GM23338 (cell line): Measurements from ENCODE around the gene PPTC7. TPM values are rescaled to one million over a fixed set of nuclear protein-coding genes. Genes with fewer than 3 reads are reported as not detected.
"Not testable (repeated sequence)": the region's sequence is repeated elsewhere in the genome, so short reads cannot be mapped to it uniquely, and the experiment has no call there.

ENCODE experiments used
- ATAC-seq: fragments of 200-7000 bp; cut with Tn5 transposase; 3 replicates; pipeline ENCODE4 v1.9.1; 2020
- DNase-seq: peaks from one replicate; pipeline ENCODE4 v3.0.0-alpha.2; 2015; ENCODE audit warnings: low spot score
- H2AFZ ChIP-seq: fragments of 200-600 bp; sonication (generic); 2 replicates; pipeline ENCODE4 v1.8.0; 2016; ENCODE audit warnings: antibody characterized with exemption, mild to moderate bottlenecking, moderate library complexity
- H3F3A ChIP-seq: fragments of 200-600 bp; sonication (generic); replicated peaks from 2 replicates; pipeline ENCODE4 v1.8.0; 2017; ENCODE audit warnings: antibody characterized with exemption, mixed run types, low read depth
- H3K27ac ChIP-seq: fragments of 200-600 bp; sonication (generic); 2 replicates; pipeline ENCODE4 v1.6.1; 2016; ENCODE audit warnings: low read depth
- H3K27me3 ChIP-seq: fragments of 200-600 bp; sonication (generic); 2 replicates; pipeline ENCODE4 v1.8.0; 2016; ENCODE audit warnings: mild to moderate bottlenecking, mixed run types, moderate library complexity; ENCODE audit not compliant: insufficient read depth
- H3K36me3 ChIP-seq: fragments of 200-600 bp; sonication (generic); 2 replicates; pipeline ENCODE4 v1.8.0; 2016; ENCODE audit warnings: mild to moderate bottlenecking; ENCODE audit not compliant: insufficient read depth
- H3K4me1 ChIP-seq: fragments of 200-600 bp; sonication (generic); 2 replicates; pipeline ENCODE4 v1.8.0; 2016; ENCODE audit warnings: mild to moderate bottlenecking, moderate library complexity; ENCODE audit not compliant: insufficient read depth
- H3K4me2 ChIP-seq: fragments of 200-600 bp; sonication (generic); 2 replicates; pipeline ENCODE4 v1.7.1; 2017; ENCODE audit warnings: mixed run types
- H3K4me3 ChIP-seq: fragments of 200-600 bp; sonication (generic); 2 replicates; pipeline ENCODE4 v1.6.1; 2016; ENCODE audit warnings: mixed run types
- H3K79me2 ChIP-seq: fragments of 200-600 bp; sonication (generic); replicated peaks from 2 replicates; pipeline ENCODE4 v1.8.0; 2017; ENCODE audit warnings: mild to moderate bottlenecking; ENCODE audit not compliant: insufficient read depth
- H3K9me2 ChIP-seq: fragments of 200-600 bp; sonication (generic); 2 replicates; pipeline ENCODE4 v1.8.0; 2017; ENCODE audit not compliant: insufficient read depth
- H4K20me1 ChIP-seq: fragments of 200-600 bp; sonication (generic); replicated peaks from 2 replicates; pipeline ENCODE4 v1.8.0; 2017; ENCODE audit warnings: mild to moderate bottlenecking; ENCODE audit not compliant: insufficient read depth
- H3K27ac Mint-ChIP-seq: 2 replicates; pipeline ENCODE4 v1.8.0; 2020; ENCODE audit warnings: inconsistent platforms, mild to moderate bottlenecking, moderate library complexity, mixed read lengths
- H3K27me3 Mint-ChIP-seq: 3 replicates; pipeline ENCODE4 v1.8.0; 2022; ENCODE audit warnings: low read depth, mild to moderate bottlenecking, moderate library complexity, mixed read lengths, inconsistent platforms; ENCODE audit not compliant: insufficient read depth, poor library complexity
- H3K36me3 Mint-ChIP-seq: 3 replicates; pipeline ENCODE4 v1.8.0; 2021; ENCODE audit warnings: low read depth, mild to moderate bottlenecking, inconsistent platforms, moderate library complexity, mixed read lengths
- H3K4me1 Mint-ChIP-seq: 3 replicates; pipeline ENCODE4 v1.8.0; 2020; ENCODE audit warnings: mild to moderate bottlenecking, inconsistent platforms, mixed read lengths
- H3K4me3 Mint-ChIP-seq: 3 replicates; pipeline ENCODE4 v1.8.0; 2021; ENCODE audit warnings: moderate library complexity, mild to moderate bottlenecking, inconsistent platforms, mixed read lengths
- H3K9me3 Mint-ChIP-seq: 3 replicates; pipeline ENCODE4 v1.8.0; 2020; ENCODE audit warnings: moderate library complexity, mild to moderate bottlenecking, inconsistent platforms, mixed read lengths
- EZH2 ChIP-seq: fragments of 200-600 bp; sonication (generic); IDR thresholded peaks from one replicate; pipeline ENCODE4 v1.8.0; 2017; ENCODE audit warnings: antibody characterized with exemption, mild to moderate bottlenecking, low read depth; ENCODE audit not compliant: unreplicated experiment
- EZH2phosphoT487 ChIP-seq: fragments of 200-600 bp; sonication (generic); IDR thresholded peaks from one replicate; pipeline ENCODE4 v1.8.1; 2018; ENCODE audit warnings: antibody characterized with exemption; ENCODE audit not compliant: unreplicated experiment
- STAT1 ChIP-seq: IDR thresholded peaks from one replicate; pipeline ENCODE4 v1.6.1; 2016; ENCODE audit warnings: antibody characterized with exemption; ENCODE audit not compliant: unreplicated experiment
- ZNF114 ChIP-seq: fragments of 250-450 bp; sonication (Bioruptor Pico); IDR thresholded peaks from 2 replicates; pipeline ENCODE4 v1.5.0; 2020; ENCODE audit warnings: mild to moderate bottlenecking, moderate library complexity
- polyA plus RNA-seq: library from polyadenylated mRNA; unstranded; fragments of >200 nt; fragmentation: Nextera tagmentation; extraction: Ambion mirVana; gene quantifications from 2 replicates; pipeline ENCODE4 v1.2.1, GENCODE V29; 2016
- total RNA-seq: library from RNA; depleted of rRNA; stranded (reverse); fragments of >200 nt; shearing (Covaris generic); gene quantifications from 2 replicates; pipeline ENCODE4 v1.2.3, GENCODE V29; 2014
- TF ChIP-seq, protein P1 (sequence below): fragments of 250-450 bp; sonication (Bioruptor Pico); IDR thresholded peaks from 2 replicates; pipeline ENCODE4 v1.5.0; 2020; ENCODE audit warnings: mild to moderate bottlenecking, moderate library complexity
- TF ChIP-seq, protein P2 (sequence below): IDR thresholded peaks from one replicate; pipeline ENCODE4 v1.6.1; 2018; ENCODE audit warnings: antibody characterized with exemption; ENCODE audit not compliant: unreplicated experiment

Gene PPTC7
- total and polyA plus RNA-seq, 2 experiments from 2014 or later = 7.5 to 17.5 TPM

DNA sequence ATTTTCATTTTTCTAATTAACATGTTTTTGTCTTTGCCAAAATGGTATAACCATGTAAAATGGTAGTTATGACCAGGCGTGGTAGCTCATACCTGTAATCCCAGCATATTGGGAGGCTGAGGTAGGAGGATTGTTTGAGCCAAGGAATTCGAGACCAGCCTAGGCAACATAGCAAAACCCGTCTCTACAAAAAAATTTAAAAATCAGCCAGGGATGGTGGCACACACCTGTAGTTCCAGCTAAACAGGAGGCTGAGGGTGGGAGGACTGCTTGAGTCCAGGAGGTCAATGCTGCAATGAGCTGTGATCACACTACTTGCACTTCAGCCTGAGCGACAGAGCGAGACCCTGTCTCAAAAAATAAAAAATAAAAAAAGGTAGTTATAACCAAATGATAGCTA lies 23.1 kb downstream of the PPTC7 start (continued):
- TF ChIP-seq, protein P1, sequence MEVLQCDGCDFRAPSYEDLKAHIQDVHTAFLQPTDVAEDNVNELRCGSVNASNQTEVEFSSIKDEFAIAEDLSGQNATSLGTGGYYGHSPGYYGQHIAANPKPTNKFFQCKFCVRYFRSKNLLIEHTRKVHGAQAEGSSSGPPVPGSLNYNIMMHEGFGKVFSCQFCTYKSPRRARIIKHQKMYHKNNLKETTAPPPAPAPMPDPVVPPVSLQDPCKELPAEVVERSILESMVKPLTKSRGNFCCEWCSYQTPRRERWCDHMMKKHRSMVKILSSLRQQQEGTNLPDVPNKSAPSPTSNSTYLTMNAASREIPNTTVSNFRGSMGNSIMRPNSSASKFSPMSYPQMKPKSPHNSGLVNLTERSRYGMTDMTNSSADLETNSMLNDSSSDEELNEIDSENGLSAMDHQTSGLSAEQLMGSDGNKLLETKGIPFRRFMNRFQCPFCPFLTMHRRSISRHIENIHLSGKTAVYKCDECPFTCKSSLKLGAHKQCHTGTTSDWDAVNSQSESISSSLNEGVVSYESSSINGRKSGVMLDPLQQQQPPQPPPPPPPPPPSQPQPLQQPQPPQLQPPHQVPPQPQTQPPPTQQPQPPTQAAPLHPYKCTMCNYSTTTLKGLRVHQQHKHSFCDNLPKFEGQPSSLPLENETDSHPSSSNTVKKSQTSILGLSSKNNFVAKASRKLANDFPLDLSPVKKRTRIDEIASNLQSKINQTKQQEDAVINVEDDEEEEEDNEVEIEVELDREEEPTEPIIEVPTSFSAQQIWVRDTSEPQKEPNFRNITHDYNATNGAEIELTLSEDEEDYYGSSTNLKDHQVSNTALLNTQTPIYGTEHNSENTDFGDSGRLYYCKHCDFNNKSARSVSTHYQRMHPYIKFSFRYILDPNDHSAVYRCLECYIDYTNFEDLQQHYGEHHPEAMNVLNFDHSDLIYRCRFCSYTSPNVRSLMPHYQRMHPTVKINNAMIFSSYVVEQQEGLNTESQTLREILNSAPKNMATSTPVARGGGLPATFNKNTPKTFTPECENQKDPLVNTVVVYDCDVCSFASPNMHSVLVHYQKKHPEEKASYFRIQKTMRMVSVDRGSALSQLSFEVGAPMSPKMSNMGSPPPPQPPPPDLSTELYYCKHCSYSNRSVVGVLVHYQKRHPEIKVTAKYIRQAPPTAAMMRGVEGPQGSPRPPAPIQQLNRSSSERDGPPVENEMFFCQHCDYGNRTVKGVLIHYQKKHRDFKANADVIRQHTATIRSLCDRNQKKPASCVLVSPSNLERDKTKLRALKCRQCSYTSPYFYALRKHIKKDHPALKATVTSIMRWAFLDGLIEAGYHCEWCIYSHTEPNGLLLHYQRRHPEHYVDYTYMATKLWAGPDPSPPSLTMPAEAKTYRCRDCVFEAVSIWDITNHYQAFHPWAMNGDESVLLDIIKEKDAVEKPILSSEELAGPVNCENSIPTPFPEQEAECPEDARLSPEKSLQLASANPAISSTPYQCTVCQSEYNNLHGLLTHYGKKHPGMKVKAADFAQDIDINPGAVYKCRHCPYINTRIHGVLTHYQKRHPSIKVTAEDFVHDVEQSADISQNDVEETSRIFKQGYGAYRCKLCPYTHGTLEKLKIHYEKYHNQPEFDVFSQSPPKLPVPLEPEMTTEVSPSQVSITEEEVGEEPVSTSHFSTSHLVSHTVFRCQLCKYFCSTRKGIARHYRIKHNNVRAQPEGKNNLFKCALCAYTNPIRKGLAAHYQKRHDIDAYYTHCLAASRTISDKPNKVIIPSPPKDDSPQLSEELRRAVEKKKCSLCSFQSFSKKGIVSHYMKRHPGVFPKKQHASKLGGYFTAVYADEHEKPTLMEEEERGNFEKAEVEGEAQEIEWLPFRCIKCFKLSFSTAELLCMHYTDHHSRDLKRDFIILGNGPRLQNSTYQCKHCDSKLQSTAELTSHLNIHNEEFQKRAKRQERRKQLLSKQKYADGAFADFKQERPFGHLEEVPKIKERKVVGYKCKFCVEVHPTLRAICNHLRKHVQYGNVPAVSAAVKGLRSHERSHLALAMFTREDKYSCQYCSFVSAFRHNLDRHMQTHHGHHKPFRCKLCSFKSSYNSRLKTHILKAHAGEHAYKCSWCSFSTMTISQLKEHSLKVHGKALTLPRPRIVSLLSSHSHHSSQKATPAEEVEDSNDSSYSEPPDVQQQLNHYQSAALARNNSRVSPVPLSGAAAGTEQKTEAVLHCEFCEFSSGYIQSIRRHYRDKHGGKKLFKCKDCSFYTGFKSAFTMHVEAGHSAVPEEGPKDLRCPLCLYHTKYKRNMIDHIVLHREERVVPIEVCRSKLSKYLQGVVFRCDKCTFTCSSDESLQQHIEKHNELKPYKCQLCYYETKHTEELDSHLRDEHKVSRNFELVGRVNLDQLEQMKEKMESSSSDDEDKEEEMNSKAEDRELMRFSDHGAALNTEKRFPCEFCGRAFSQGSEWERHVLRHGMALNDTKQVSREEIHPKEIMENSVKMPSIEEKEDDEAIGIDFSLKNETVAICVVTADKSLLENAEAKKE = no peak
- TF ChIP-seq EZH2phosphoT487 (no peak), EZH2 (no peak), ZNF114 (CRISPR knock-in tag) (no peak)

DNA sequence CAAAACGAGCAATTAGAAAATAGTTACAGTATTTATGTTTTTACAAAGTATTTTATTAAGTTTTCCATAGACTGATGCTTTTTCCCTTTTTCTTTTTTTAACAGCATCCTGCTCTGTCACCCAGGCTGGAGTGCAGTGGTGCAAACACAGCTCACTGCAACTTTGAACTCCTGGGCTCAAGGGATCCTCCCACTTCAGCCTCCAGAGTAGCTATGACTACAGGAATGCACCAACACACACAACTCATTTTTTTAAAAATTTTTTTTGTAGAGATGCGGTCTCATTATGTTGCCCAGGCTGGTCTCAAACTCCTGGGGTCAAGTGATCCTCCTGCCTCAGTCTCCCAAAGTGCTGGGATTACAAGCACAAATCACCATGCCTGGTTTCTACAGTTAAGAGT lies 24.2 kb downstream of the PPTC7 start:
- H4K20me1 ChIP-seq = peaks cover 19% of the 10 kb centered on the region
- not testable (repeated sequence) for H3K4me1 ChIP-seq, DNase-seq, H3K27me3 Mint-ChIP-seq, H3K36me3 Mint-ChIP-seq, H3K4me3 ChIP-seq, H3K36me3 ChIP-seq, H3K9me3 Mint-ChIP-seq, H3F3A ChIP-seq, H3K27me3 ChIP-seq, H3K4me3 Mint-ChIP-seq, ATAC-seq, H2AFZ ChIP-seq, H3K4me2 ChIP-seq, H3K9me2 ChIP-seq, H3K27ac ChIP-seq, H3K27ac Mint-ChIP-seq
- H3K79me2 ChIP-seq = peaks cover 100% of the 10 kb centered on the region
- H3K4me1 Mint-ChIP-seq = peaks cover 11% of the 10 kb centered on the region; the same call in 2 of the 3 replicates

DNA sequence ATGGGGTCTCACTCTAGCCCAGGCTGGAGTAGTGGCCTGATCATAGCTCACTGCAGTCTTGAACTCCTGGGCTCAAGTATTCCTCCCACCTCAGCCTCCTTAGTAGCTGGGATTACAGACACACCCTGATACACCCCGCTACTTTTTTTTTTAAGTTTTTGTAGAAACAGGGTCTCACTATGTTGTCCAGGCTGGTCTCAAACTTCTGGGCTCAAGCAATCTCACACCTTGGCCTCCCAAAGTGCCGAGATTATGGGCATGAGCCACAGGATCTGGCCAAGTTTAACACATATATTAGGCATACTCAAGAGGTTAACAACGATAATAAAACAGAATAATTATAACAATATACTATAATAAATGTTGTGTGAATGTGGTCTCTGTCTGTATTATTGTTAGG lies 25.8 kb downstream of the PPTC7 start:
- peaks cover 19% of the 10 kb centered on the region for H4K20me1 ChIP-seq
- H3F3A ChIP-seq = no peaks in the 10 kb centered on the region
- H3K36me3 Mint-ChIP-seq = no peaks in the 10 kb centered on the region
- H3K27me3 ChIP-seq = no peaks in the 10 kb centered on the region
- no peak overlapping the region for H3K4me2 ChIP-seq
- H3K9me3 Mint-ChIP-seq = no peaks in the 10 kb centered on the region
- H3K79me2 ChIP-seq = peaks cover 85% of the 10 kb centered on the region
- no peak for DNase-seq
- no peak overlapping the region for H3K4me3 Mint-ChIP-seq
- no peaks in the 10 kb centered on the region for H3K9me2 ChIP-seq
- no peak for ATAC-seq
- no peak overlapping the region for H2AFZ ChIP-seq
- no peaks in the 10 kb centered on the region for H3K36me3 ChIP-seq
- H3K4me3 ChIP-seq = no peak overlapping the region
- H3K4me1 ChIP-seq = no peaks in the 10 kb centered on the region
- H3K27me3 Mint-ChIP-seq = no peaks in the 10 kb centered on the region
- H3K4me1 Mint-ChIP-seq = peaks cover 11% of the 10 kb centered on the region; the same call in 2 of the 3 replicates
- H3K27ac Mint-ChIP-seq = no peak overlapping the region
- no peak overlapping the region for H3K27ac ChIP-seq
- TF ChIP-seq, protein P2, sequence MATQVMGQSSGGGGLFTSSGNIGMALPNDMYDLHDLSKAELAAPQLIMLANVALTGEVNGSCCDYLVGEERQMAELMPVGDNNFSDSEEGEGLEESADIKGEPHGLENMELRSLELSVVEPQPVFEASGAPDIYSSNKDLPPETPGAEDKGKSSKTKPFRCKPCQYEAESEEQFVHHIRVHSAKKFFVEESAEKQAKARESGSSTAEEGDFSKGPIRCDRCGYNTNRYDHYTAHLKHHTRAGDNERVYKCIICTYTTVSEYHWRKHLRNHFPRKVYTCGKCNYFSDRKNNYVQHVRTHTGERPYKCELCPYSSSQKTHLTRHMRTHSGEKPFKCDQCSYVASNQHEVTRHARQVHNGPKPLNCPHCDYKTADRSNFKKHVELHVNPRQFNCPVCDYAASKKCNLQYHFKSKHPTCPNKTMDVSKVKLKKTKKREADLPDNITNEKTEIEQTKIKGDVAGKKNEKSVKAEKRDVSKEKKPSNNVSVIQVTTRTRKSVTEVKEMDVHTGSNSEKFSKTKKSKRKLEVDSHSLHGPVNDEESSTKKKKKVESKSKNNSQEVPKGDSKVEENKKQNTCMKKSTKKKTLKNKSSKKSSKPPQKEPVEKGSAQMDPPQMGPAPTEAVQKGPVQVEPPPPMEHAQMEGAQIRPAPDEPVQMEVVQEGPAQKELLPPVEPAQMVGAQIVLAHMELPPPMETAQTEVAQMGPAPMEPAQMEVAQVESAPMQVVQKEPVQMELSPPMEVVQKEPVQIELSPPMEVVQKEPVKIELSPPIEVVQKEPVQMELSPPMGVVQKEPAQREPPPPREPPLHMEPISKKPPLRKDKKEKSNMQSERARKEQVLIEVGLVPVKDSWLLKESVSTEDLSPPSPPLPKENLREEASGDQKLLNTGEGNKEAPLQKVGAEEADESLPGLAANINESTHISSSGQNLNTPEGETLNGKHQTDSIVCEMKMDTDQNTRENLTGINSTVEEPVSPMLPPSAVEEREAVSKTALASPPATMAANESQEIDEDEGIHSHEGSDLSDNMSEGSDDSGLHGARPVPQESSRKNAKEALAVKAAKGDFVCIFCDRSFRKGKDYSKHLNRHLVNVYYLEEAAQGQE = no peak
- TF ChIP-seq ZNF114 (CRISPR knock-in tag) (no peak), STAT1 (no peak)
